ENCODE measurements around the gene RCBTB1.
"Not testable (repeated sequence)": the region's sequence is repeated elsewhere in the genome, so short reads cannot be mapped to it uniquely, and the experiment has no call there.

RCBTB1 gene

GRCh38 chr13:49499889-49500660 lies 85.3 kb downstream of the RCBTB1 start:
- no peak for DNase-seq

DNA sequence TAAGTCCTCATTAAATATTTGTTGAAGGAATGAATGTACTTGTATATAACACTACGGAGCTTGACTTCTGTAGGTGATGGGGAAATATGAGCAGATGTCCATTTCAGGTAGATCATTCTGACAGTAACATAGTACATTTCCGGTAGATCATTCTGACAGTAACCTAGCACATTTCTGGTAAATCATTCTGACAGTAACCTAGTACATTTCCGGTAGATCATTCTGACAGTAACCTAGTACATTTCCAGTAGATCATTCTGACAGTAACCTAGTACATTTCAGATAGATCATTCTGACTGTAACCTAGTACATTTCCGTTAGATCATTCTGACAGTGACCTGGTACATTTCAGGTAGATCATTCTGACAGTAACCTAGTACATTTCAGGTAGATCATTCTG lies 87.2 kb downstream of the RCBTB1 start:
- no peak for DNase-seq

DNA sequence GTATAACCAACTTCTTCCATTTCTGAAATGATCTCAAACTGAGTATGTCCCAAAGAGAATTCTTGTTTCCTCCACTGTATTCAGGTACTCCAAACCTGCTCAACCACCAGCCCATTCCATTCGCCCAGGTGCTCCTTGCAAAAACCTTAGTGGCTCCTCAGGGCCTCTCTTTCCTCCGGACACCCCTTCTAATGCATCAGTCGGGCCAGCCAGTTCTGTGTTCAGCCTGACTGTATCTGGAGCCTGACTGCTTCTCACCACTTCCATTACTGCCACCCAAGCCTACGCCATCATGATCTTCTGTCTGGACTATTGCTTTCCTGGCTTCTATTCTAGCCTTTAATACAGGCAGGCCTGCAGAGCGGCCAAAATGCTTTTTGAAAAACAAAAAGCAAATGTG lies 88.1 kb downstream of the RCBTB1 start:
- DNase-seq, result no peak

DNA sequence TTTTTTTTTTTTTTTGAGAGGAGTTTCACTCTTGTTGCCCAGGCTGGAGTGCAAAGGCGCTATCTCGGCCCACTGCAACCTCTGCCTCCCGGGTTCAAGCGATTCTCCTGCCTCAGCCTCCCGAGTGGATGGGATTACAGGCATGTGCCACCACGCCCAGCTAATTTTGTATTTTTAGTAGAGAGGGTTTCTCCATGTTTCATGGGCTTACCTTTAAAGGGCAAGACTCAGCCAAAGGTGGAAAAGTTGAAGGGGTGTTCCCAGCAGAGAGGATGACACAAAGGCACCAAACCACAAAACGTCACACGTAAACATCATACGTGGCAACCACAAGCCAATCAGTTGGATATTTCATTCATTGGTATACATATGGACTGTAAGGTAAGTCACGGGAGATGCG lies 88.5 kb downstream of the RCBTB1 start:
- not testable (repeated sequence) for DNase-seq

GRCh38 chr13:49495783-49496762 lies 89.3 kb downstream of the RCBTB1 start, which contains the start of gene PHF11:
Gene PHF11, plus strand, starts transcription at chr13:49495953. Its CDS starts 49 bp downstream, at chr13:49496002.
- no peak for DNase-seq

- no peak for DNase-seq
These were observed 90.7 kb downstream of the RCBTB1 start for GRCh38 chr13:49494645-49495044.

GRCh38 chr13:49488563-49488962 lies 96.8 kb downstream of the RCBTB1 start:
- DNase-seq, result no peak
